SU-DHL-6 (cell line): ENCODE data around the gene IL11.

Experiments
- H2AFZ ChIP-seq: fragments of 200-600 bp; sonication (generic); 2 replicates; pipeline ENCODE4 v1.6.1; 2014; ENCODE audit warnings: low read depth, mild to moderate bottlenecking, moderate library complexity, mixed read lengths, antibody characterized with exemption, low read length; ENCODE audit not compliant: severe bottlenecking
- H3F3A ChIP-seq: fragments of 200-600 bp; shearing (Covaris generic); 2 replicates; pipeline ENCODE4 v1.6.0; 2016; ENCODE audit warnings: antibody characterized with exemption, mild to moderate bottlenecking; ENCODE audit not compliant: insufficient read depth
- H3K27ac ChIP-seq: fragments of 200-600 bp; sonication (generic); 2 replicates; pipeline ENCODE4 v1.5.1; 2016; ENCODE audit warnings: low read depth, mild to moderate bottlenecking, low read length, moderate library complexity, mixed read lengths
- H3K27me3 ChIP-seq: fragments of 200-600 bp; sonication (generic), shearing (Covaris generic); 2 replicates; pipeline ENCODE4 v1.6.0; 2014; ENCODE audit warnings: mild to moderate bottlenecking, low read length
- H3K36me3 ChIP-seq: fragments of 200-600 bp; sonication (generic); 2 replicates; pipeline ENCODE4 v1.6.1; 2014; ENCODE audit warnings: mild to moderate bottlenecking, low read length, mixed read lengths
- H3K4me2 ChIP-seq: fragments of 300-600, 200-600 bp; shearing (Covaris generic), sonication (generic); 2 replicates; pipeline ENCODE4 v1.6.0; 2014; ENCODE audit warnings: low read length, low read depth, mild to moderate bottlenecking; ENCODE audit not compliant: poor library complexity, severe bottlenecking
- H3K4me3 ChIP-seq: fragments of 200-600 bp; sonication (generic); 2 replicates; pipeline ENCODE4 v1.5.1; 2014; ENCODE audit warnings: antibody characterized with exemption, low read length, mild to moderate bottlenecking, mixed read lengths; ENCODE audit not compliant: insufficient read depth, poor library complexity, severe bottlenecking
- H3K79me2 ChIP-seq: fragments of 200-600 bp; sonication (generic); 2 replicates; pipeline ENCODE4 v1.6.1; 2014; ENCODE audit warnings: mild to moderate bottlenecking, low read length, moderate library complexity; ENCODE audit not compliant: insufficient read depth
- H3K9ac ChIP-seq: fragments of 200-600 bp; sonication (generic); 2 replicates; pipeline ENCODE4 v1.7.0; 2014; ENCODE audit warnings: mild to moderate bottlenecking, low read length
- H3K9me2 ChIP-seq: fragments of 200-600 bp; sonication (generic); replicated peaks from 2 replicates; pipeline ENCODE4 v1.6.1; 2014; ENCODE audit warnings: low read length; ENCODE audit not compliant: insufficient read depth
- H3K9me3 ChIP-seq: fragments of 200-600 bp; sonication (generic); 2 replicates; pipeline ENCODE4 v1.6.1; 2014; ENCODE audit warnings: low read length, mixed read lengths; ENCODE audit not compliant: insufficient read depth
- H4K20me1 ChIP-seq: fragments of 200-600 bp; sonication (generic); 2 replicates; pipeline ENCODE4 v1.6.1; 2014; ENCODE audit warnings: low read depth, mild to moderate bottlenecking, antibody characterized with exemption, low read length, moderate library complexity, mixed read lengths
- CTCF ChIP-seq: fragments of 200-600 bp; sonication (generic); IDR thresholded peaks from one replicate; pipeline ENCODE4 v1.5.1; 2017; ENCODE audit warnings: antibody characterized with exemption, mild to moderate bottlenecking, low read length, moderate library complexity; ENCODE audit not compliant: insufficient read depth, poor library complexity, severe bottlenecking
- EZH2phosphoT487 ChIP-seq: fragments of 200-600 bp; sonication (generic), shearing (Covaris generic); conservative IDR thresholded peaks from 2 replicates; pipeline ENCODE4 v1.6.1; 2018; ENCODE audit warnings: mild to moderate bottlenecking, antibody characterized with exemption, low read length, moderate library complexity, mixed read lengths

IL11 gene

DNA sequence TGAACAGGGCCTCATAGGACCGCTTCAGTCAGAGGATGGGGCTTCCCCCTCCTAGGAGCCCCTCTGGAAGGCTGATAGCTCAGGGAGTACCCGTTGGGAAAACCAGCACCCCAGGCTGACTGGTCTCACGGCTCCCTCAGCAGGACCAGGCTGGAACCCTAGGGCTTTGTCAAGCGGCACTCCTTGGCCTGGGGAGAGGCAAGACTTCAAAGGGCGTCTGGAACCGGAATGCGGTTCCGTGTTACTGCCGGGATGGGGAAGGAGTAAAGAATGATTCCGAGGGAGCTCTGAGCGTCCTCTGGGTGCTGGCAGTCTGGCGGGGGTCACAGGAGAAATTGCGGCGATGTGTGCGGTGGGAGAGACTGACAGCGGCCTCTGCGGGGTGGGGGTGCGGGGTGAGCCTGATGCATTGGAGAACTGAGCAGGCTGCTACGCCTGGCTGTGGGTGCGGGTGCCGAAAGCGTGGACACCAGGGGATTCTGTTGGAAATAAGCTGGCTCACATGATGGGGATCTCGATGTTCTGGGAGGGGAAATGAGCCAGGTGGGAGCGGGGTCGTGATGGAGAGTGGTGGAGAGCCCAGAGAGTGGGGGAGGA, 17.6 kb downstream of the IL11 start:
- no peaks in the 10 kb centered on the region for H3K9me2 ChIP-seq
- no peak overlapping the region for H3K9ac ChIP-seq
- H3K36me3 ChIP-seq: no peaks in the 10 kb centered on the region
- TF ChIP-seq EZH2phosphoT487: no peak
- TF ChIP-seq CTCF: no peak
- no peaks in the 10 kb centered on the region for H3K27me3 ChIP-seq
- no peaks in the 10 kb centered on the region for H3F3A ChIP-seq
- H3K79me2 ChIP-seq: no peaks in the 10 kb centered on the region
- H2AFZ ChIP-seq: no peak overlapping the region
- no peaks in the 10 kb centered on the region for H4K20me1 ChIP-seq
- no peaks in the 10 kb centered on the region for H3K9me3 ChIP-seq
- no peak overlapping the region for H3K4me3 ChIP-seq
- no peak overlapping the region for H3K4me2 ChIP-seq
- no peak overlapping the region for H3K27ac ChIP-seq

GRCh38 chr19:55352040-55352439, 18.2 kb downstream of the IL11 start:
- no peaks in the 10 kb centered on the region for H3K9me3 ChIP-seq
- no peak overlapping the region for H3K9ac ChIP-seq
- H3K36me3 ChIP-seq: no peaks in the 10 kb centered on the region
- no peak overlapping the region for H2AFZ ChIP-seq
- H3K27ac ChIP-seq: no peak overlapping the region
- TF ChIP-seq CTCF: no peak
- no peak for TF ChIP-seq EZH2phosphoT487
- no peaks in the 10 kb centered on the region for H3F3A ChIP-seq
- no peak overlapping the region for H3K4me2 ChIP-seq
- H4K20me1 ChIP-seq: no peaks in the 10 kb centered on the region
- no peaks in the 10 kb centered on the region for H3K27me3 ChIP-seq
- no peak overlapping the region for H3K4me3 ChIP-seq
- no peaks in the 10 kb centered on the region for H3K79me2 ChIP-seq
- H3K9me2 ChIP-seq: no peaks in the 10 kb centered on the region

GRCh38 chr19:55350620-55351315, 19.5 kb downstream of the IL11 start:
- Histone ChIP-seq H3K79me2 (no peaks in the 10 kb centered on the region), H3K27me3 (no peaks in the 10 kb centered on the region)
- TF ChIP-seq EZH2phosphoT487: no peak
- no peak for TF ChIP-seq CTCF

More at GRCh38 chr19:55350620-55351315, 19.5 kb downstream of the IL11 start:
- Histone ChIP-seq H3K36me3 (no peaks in the 10 kb centered on the region), H3K9me2 (no peaks in the 10 kb centered on the region), H4K20me1 (no peaks in the 10 kb centered on the region), H3K4me2 (no peak overlapping the region), H2AFZ (no peak overlapping the region), H3K9me3 (no peaks in the 10 kb centered on the region), H3K9ac (no peak overlapping the region), H3K4me3 (no peak overlapping the region), H3F3A (no peaks in the 10 kb centered on the region), H3K27ac (no peak overlapping the region)
